SU-DHL-6 (cell line): ENCODE measurements around the gene SPDYE4.

Experiments
- CTCF ChIP-seq: fragments of 200-600 bp; sonication (generic); IDR thresholded peaks from one replicate; pipeline ENCODE4 v1.5.1; 2017; ENCODE audit warnings: antibody characterized with exemption, mild to moderate bottlenecking, low read length, moderate library complexity; ENCODE audit not compliant: insufficient read depth, poor library complexity, severe bottlenecking
- EZH2phosphoT487 ChIP-seq: fragments of 200-600 bp; sonication (generic), shearing (Covaris generic); conservative IDR thresholded peaks from 2 replicates; pipeline ENCODE4 v1.6.1; 2018; ENCODE audit warnings: mild to moderate bottlenecking, antibody characterized with exemption, low read length, moderate library complexity, mixed read lengths

- TF ChIP-seq EZH2phosphoT487 (no peak), CTCF (no peak)
Observed at GRCh38 chr17:8755590-8756255, 2.6 kb downstream of the SPDYE4 start.
